Measurements from ENCODE around the gene MT1F. TPM values are rescaled to one million over a fixed set of nuclear protein-coding genes. Genes with fewer than 3 reads are reported as not detected.
"Not testable (repeated sequence)": the region's sequence is repeated elsewhere in the genome, so short reads cannot be mapped to it uniquely, and the experiment has no call there.

The MT1F gene
- total RNA-seq, 1 experiment from 2014 or later: 2.1 TPM

DNA sequence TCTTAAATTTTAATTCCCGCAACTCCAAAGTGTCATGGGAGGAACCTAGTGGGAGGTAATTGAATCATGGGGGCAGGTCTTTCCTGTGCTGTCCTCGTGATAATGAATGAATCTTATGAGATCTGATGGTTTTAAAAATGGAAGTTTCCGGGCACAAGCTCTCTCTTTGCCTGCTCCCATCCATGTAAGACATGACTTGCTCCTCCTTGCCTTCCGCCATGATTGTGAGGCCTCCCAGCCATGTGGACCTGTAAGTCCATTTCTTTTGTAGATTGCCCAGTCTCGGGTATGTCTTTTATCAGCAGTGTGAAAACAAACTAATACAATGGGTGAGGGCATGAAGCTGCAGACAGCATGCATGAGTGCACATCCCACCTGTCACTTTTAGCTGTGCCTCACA is 34.6 kb upstream of the MT1F start:
- CTCF ChIA-PET, ATAC-seq: not testable (repeated sequence)

DNA sequence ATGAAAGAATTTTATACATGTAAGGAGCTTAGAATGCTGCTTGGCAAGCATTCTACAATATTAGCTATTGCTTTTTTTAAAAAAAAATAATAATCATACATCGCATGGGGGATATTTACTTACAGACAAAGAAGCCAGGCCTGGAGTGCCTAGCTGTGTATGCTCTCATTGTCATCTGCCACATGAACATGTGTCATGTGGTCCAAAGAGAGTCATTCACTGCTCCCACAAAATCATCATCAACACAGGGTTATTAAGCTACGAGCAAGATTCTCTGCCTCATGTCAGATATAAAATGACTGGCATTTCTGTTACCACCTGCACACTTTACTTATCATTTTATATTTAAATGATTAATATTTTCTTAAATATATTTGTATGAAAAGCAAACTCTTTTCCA is 34.1 kb upstream of the MT1F start:
- POLR2A ChIA-PET: interaction anchor here (0.5 kb wide), 1 partner anchor 1949 kb away, joined by 4 read pairs; no protein-coding TSS in a partner anchor
- intact Hi-C loops (cut with micrococcal nuclease; ENCODE audit: unreplicated experiment) (no loop called here), in situ Hi-C loops (cut with HindIII; ENCODE audit: low pct_unique_long_range_greater_than_20kb, low sequenced_read_pairs) (no loop called here)
- H3K27me3 ChIP-seq (ENCODE audit: control insufficient read depth, insufficient read depth, low read length): no peaks in the 10 kb centered on the region
- H3K4me3 ChIP-seq (ENCODE audit: low read depth in 2 of 2, low read length in 2 of 2): no peak overlapping the region
- H3K9me3 ChIP-seq (ENCODE audit: control insufficient read depth, insufficient read depth, low read depth, low read length): no peaks in the 10 kb centered on the region
- peaks cover 17% of the 10 kb centered on the region for H3K4me1 ChIP-seq (ENCODE audit: control insufficient read depth, insufficient read depth, low read length)
- DNase-seq (ENCODE audit: low read depth, low spot score): no peak
- CTCF ChIA-PET: interaction anchor here (0.7 to 0.9 kb wide), 2 partner anchors 20 to 29 kb away, joined by 4 to 5 read pairs; no protein-coding TSS in a partner anchor
- BruUV-seq (replicated peaks): TSS peak; percentile 60
- H3K36me3 ChIP-seq (ENCODE audit: control insufficient read depth, insufficient read depth, low read length): no peaks in the 10 kb centered on the region; the same call in 1 of the 2 replicates
- no peak overlapping the region; the same call in 1 of the 2 replicates for H3K27ac ChIP-seq (ENCODE audit: low read length)
- ATAC-seq: no peak
- TF ChIP-seq, protein P1, sequence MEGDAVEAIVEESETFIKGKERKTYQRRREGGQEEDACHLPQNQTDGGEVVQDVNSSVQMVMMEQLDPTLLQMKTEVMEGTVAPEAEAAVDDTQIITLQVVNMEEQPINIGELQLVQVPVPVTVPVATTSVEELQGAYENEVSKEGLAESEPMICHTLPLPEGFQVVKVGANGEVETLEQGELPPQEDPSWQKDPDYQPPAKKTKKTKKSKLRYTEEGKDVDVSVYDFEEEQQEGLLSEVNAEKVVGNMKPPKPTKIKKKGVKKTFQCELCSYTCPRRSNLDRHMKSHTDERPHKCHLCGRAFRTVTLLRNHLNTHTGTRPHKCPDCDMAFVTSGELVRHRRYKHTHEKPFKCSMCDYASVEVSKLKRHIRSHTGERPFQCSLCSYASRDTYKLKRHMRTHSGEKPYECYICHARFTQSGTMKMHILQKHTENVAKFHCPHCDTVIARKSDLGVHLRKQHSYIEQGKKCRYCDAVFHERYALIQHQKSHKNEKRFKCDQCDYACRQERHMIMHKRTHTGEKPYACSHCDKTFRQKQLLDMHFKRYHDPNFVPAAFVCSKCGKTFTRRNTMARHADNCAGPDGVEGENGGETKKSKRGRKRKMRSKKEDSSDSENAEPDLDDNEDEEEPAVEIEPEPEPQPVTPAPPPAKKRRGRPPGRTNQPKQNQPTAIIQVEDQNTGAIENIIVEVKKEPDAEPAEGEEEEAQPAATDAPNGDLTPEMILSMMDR (IDR thresholded peaks at IDR 0.05): no peak
- TF ChIP-seq, protein P2, sequence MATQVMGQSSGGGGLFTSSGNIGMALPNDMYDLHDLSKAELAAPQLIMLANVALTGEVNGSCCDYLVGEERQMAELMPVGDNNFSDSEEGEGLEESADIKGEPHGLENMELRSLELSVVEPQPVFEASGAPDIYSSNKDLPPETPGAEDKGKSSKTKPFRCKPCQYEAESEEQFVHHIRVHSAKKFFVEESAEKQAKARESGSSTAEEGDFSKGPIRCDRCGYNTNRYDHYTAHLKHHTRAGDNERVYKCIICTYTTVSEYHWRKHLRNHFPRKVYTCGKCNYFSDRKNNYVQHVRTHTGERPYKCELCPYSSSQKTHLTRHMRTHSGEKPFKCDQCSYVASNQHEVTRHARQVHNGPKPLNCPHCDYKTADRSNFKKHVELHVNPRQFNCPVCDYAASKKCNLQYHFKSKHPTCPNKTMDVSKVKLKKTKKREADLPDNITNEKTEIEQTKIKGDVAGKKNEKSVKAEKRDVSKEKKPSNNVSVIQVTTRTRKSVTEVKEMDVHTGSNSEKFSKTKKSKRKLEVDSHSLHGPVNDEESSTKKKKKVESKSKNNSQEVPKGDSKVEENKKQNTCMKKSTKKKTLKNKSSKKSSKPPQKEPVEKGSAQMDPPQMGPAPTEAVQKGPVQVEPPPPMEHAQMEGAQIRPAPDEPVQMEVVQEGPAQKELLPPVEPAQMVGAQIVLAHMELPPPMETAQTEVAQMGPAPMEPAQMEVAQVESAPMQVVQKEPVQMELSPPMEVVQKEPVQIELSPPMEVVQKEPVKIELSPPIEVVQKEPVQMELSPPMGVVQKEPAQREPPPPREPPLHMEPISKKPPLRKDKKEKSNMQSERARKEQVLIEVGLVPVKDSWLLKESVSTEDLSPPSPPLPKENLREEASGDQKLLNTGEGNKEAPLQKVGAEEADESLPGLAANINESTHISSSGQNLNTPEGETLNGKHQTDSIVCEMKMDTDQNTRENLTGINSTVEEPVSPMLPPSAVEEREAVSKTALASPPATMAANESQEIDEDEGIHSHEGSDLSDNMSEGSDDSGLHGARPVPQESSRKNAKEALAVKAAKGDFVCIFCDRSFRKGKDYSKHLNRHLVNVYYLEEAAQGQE (IDR thresholded peaks at IDR 0.05; ENCODE audit: insufficient read depth in 1 of 2, low read depth in 2 of 2, low read length in 1 of 2): no peak
- TF ChIP-seq POLR2AphosphoS5 (IDR thresholded peaks at IDR 0.05; ENCODE audit: low read depth, low read length): no peak
- no peak for TF ChIP-seq TCF7L2 (IDR thresholded peaks at IDR 0.05; ENCODE audit: low read depth, low read length)
- TF ChIP-seq SIN3A (IDR thresholded peaks at IDR 0.05; ENCODE audit: borderline replicate concordance, insufficient read depth, low read depth, low read length): no peak

More for the DNA sequence above, 34.6 kb upstream of the MT1F start:
- H3K4me3 ChIP-seq (ENCODE audit: low read depth in 2 of 2, low read length in 2 of 2); intact Hi-C loops (cut with micrococcal nuclease; ENCODE audit: unreplicated experiment); H3K27me3 ChIP-seq (ENCODE audit: control insufficient read depth, insufficient read depth, low read length); DNase-seq (ENCODE audit: low read depth, low spot score); in situ Hi-C loops (cut with HindIII; ENCODE audit: low pct_unique_long_range_greater_than_20kb, low sequenced_read_pairs); H3K36me3 ChIP-seq (ENCODE audit: control insufficient read depth, insufficient read depth, low read length); H3K9me3 ChIP-seq (ENCODE audit: control insufficient read depth, insufficient read depth, low read depth, low read length); BruUV-seq (replicated peaks); POLR2A ChIA-PET: not testable (repeated sequence)
- H3K4me1 ChIP-seq (ENCODE audit: control insufficient read depth, insufficient read depth, low read length): peaks cover 12% of the 10 kb centered on the region
- H3K27ac ChIP-seq (ENCODE audit: low read length): 0 out of 2 replicates have a peak overlapping the region, but pooled peaks have one; percentile 23

DNA sequence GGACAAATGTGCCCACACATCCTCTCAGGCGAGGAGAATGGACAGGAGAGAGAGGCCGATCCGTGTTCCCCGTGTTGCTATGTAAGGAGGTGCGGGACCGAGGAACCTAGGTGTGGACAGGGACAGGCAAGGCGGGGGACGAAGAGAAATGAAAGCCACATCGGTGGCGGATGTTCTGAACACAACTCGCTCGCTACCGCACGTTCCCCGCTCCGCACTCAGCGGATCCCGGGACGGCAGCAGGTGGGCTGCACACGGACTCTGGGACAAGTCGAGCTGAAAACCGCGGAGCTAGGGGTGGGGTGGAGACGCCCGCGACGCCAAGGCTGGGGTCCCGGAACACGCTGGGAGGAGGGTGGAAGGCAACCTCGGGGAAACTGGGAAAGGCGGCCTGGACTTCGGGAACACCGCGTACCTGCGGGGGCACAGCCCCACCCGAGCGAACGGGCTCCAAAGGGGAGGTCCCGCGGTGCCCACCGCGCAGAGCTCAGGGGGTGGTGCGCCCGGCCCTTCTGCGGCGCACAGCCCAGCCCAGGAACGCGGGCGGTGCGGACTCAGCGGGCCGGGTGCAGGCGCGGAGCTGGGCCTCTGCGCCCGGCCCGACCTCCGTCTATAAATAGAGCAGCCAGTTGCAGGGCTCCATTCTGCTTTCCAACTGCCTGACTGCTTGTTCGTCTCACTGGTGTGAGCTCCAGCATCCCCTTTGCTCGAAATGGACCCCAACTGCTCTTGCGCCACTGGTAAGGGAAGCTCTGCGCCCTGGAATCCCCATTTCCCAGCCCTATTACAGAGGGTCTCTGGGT is 32.4 kb upstream of the MT1F start, which contains the start of gene MT1E:
MT1E (plus strand) TSS at position 642 of the 803 bp plus-strand sequence; CDS start at position 713, 71 bp downstream.
- TF ChIP-seq POLR2AphosphoS5 (IDR thresholded peaks at IDR 0.05; ENCODE audit: low read depth, low read length): peak; percentile 99
- no peak; the same call in 1 of the 2 replicates for TF ChIP-seq SIN3A (IDR thresholded peaks at IDR 0.05; ENCODE audit: borderline replicate concordance, insufficient read depth, low read depth, low read length)
- TF ChIP-seq, protein P2 (IDR thresholded peaks at IDR 0.05; ENCODE audit: insufficient read depth in 1 of 2, low read depth in 2 of 2, low read length in 1 of 2): 0 out of 4 replicates have a peak, but pooled peaks of 1 of the 2 experiments have one; percentile 14
- Histone ChIP-seq H3K4me3 (ENCODE audit: low read depth in 2 of 2, low read length in 2 of 2) (peak within 1 kb of the TSS; percentile 57 to 72), H3K4me1 (ENCODE audit: control insufficient read depth, insufficient read depth, low read length) (peaks cover 17% of the 10 kb centered on the region), H3K27ac (ENCODE audit: low read length) (peak within 1 kb of the TSS; percentile 89), H3K27me3 (ENCODE audit: control insufficient read depth, insufficient read depth, low read length) (no peaks in the 10 kb centered on the region), H3K9me3 (ENCODE audit: control insufficient read depth, insufficient read depth, low read depth, low read length) (no peaks in the 10 kb centered on the region), H3K36me3 (ENCODE audit: control insufficient read depth, insufficient read depth, low read length) (no peaks in the 10 kb centered on the region; the same call in 1 of the 2 replicates)
- BruUV-seq (replicated peaks): no TSS peak
- ATAC-seq (peak; percentile 87), DNase-seq (ENCODE audit: low read depth, low spot score) (no peak)
- ChIA-PET POLR2A (interaction anchor here (0.6 to 1.0 kb wide), 4 partner anchors 18 to 77 kb away, joined by 3 to 4 read pairs (median 4); no protein-coding TSS in a partner anchor), CTCF (interaction anchor here (0.6 to 1.3 kb wide), 4 partner anchors 17 to 32 kb away, joined by 3 read pairs; partner anchors contain the start of gene MT2A)
- in situ Hi-C loops (cut with HindIII; ENCODE audit: low pct_unique_long_range_greater_than_20kb, low sequenced_read_pairs) (no loop called here), intact Hi-C loops (cut with micrococcal nuclease; ENCODE audit: unreplicated experiment) (no loop called here)

Measured in Panc1 (cell line).